ENCODE results near the gene OR7C1. TPM values are rescaled to one million over a fixed set of nuclear protein-coding genes. Genes with fewer than 3 reads are reported as not detected.
"Not testable (repeated sequence)": the region's sequence is repeated elsewhere in the genome, so short reads cannot be mapped to it uniquely, and the experiment has no call there.

Gene OR7C1
- total RNA-seq (2014; rRNA removed; shearing (Covaris generic)), result not detected in 2 replicates

- no peak for DNase-seq (ENCODE audit: low spot score)
Measured at GRCh38 chr19:14835011-14835410, at the start of gene OR7C1, which contains the start of gene OR7A5. Gene OR7C1 (minus strand): TSS chr19:14835185. CDS start chr19:14800136, 35,049 bp downstream. Gene OR7A5 (minus strand): TSS chr19:14835185. CDS start chr19:14828241, 6,944 bp downstream.

DNA sequence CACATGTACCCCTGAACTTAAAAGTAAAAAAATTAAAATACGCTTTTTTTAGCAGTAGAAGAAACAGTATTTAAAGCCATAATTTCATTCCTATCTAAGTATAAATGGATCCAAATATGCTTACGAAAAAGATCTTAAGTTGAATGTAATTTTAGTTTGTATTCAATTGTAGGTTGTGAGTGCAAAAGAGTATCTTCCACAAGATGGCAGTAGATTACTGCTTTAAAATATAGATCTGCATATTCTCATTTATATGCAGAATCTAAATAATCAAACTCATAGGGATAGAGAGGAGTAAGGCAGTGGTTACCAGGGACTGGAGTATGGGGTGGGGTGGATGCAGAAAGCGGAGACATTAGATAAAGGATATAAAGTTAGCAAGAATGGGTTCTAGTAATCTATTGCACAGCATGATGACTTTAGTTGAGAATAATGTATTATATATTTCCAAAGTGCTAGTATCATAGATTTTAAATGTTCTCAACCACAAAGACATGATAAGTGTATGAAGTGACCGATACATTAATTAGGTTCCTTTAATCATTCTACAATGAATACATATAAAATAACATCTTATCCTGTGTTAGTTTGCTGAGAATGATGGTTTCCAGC, 36.7 kb upstream of the OR7C1 start:
- peak; percentile 13 for DNase-seq (ENCODE audit: low spot score)

DNA sequence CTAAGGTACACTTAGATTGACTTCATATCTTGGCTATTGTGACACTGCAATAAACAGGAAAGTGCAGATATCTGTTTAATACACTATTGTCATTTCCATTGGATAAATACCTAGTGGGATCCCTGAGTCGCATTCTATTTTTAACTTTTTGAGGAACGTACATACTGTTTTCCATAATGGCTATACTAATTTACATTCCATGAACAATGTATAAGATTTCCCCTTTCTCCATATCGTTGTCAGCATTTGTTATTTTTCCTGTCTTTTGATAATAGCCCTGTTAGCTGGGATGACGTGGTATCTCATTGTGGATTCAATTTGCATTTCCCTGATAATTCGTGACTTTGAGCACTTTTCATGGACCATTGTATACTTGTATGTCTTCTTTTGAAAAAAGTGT, 33.5 kb upstream of the OR7C1 start:
- DNase-seq (ENCODE audit: low spot score), result no peak

DNA sequence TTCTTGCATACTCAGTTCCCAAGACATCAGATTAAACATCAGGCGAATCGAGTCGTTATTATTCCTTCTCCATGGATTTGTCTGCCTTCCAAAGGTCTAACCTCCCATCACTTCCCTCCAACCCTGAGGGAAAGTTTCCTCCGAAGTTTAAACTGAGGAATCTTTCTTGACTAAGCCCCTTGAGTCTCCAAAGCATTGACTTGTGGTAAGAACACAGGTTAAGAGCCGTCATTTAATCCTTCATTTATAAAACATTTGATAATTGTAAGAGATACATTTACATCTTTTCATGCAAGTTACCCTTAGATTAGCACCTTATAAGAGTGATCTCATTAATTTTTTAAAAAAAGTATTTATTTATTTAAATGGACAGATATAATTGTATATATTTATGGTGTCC, 13.8 kb upstream of the OR7C1 start, which contains the start of gene OR7A10:
Gene OR7A10, minus strand, starts transcription at position 101 of the 400 bp plus-strand sequence. CDS start 7,045 bp downstream, outside the sequence.
- no peak for DNase-seq (ENCODE audit: low spot score)

DNA sequence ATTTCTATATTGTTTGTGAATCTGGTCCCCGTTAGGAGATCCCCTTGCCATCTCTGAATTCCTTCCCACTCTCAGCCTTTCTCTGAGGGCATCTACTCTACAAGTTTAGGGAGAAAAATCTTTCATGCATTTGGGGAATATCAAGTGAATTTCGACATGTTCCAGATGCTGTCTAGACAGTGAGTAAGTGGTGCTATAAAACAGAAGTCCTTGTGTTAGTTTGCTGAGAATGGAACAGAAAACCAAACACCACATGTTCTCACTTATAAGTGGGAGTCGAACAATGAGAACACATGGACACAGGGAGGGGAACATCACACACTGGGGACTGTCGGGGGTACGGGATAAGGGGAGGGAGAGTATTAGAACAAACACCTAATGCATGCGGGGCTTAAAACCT, 8.6 kb upstream of the OR7C1 start:
- no peak for DNase-seq (ENCODE audit: low spot score)

GRCh38 chr19:14843169-14843568, 8.2 kb upstream of the OR7C1 start:
- DNase-seq (ENCODE audit: low spot score), result no peak

- DNase-seq (ENCODE audit: low spot score), result no peak
Measured at GRCh38 chr19:14840206-14840605, 5.2 kb upstream of the OR7C1 start.

GRCh38 chr19:14837391-14837790, 2.4 kb upstream of the OR7C1 start:
- DNase-seq (ENCODE audit: low spot score), result no peak

DNA sequence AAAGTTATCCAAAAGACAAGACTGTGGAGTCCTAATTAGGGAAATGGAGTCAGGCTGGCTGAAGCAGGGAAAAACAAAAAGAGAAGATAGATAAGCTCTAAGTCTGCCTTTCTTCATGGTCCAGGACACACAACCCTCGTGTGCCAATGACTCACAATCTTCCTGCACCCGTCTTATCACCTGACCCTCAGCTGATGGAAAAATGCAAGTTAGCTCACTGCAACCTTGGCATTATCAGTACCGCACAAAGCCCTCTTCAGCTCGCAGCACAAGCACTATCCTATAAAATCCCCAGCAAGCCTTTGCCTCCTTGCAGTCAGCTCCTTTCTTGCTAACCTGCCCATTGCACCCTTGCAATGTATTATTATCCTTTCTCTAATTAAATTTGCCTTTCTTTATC, 4.3 kb downstream of the OR7C1 start:
- no peak for DNase-seq (ENCODE audit: low spot score)

DNA sequence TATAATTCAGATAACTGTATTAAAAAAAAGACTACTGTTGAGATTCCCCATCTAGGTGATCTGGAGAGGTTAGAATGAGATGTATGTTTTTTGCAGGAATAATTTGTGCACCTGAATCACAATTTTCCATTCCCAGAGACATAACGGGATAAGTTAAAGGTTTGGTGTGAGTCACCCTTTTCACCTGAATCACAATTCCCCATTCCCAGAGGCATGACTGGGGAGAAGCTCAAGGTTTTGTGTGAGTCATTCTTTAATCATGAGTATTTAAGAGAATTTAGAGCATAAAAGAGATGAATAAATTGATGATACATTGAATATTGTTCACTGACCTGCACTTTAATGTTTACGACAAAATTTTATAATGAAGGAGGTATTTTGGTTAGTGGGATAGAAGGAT, 9.0 kb downstream of the OR7C1 start:
- DNase-seq (ENCODE audit: low spot score), result no peak

- no peak for DNase-seq (ENCODE audit: low spot score)
Measured at GRCh38 chr19:14821937-14822336, 13.0 kb downstream of the OR7C1 start.

DNA sequence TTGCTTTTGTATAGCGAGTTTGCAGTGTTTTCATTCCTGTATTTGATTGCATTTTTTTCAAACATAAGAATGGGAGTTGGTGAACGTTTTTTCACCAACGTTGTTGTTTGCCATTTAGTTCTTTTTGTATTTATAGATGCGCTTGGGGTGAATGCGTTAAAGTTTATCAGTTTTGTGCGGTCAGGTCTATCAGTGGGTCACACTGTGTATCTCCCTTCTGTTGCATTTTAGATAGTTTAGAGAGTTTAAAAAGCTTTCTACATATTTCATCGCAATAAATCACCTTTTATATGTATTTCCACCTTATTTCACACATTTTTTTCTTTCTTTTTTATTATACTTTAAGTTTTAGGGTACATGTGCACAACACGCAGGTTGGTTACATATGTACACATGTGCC, 16.4 kb downstream of the OR7C1 start:
- no peak for DNase-seq (ENCODE audit: low spot score)

- no peak for DNase-seq (ENCODE audit: low spot score)
Measured at GRCh38 chr19:14817052-14817451, 17.9 kb downstream of the OR7C1 start.

DNA sequence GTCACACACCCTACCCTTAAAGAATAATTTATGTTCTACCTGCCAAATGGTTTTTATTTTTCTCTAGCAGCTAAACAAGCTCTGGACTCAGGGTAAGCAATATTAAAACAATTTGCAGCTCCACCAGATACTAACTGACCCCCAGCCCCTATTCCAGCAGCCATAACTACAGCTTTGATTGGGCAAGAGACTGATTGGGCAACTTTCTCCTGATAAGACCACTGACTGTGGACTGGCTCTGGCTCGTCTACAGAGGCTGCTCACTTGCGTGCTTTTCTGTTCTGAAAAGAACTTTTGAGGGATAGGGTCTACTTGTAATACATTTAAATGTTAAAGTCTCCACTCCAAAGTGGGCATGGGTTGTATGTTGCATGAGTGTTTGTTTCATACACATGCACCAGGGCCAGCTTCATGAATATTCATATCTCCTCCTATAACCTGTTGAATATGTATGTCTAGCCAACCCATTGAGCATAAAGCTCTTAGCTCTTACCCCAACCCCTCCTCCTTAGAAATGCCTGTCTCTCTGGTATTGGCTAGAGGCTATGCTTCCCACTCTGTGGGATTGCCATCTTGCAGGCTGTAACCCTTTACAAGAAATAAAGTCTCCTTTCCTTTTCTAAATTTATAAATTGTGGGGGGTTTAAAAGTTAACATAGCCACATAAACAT, 19.9 kb downstream of the OR7C1 start:
- no peak for DNase-seq (ENCODE audit: low spot score)

- DNase-seq (ENCODE audit: low spot score), result no peak
Measured at GRCh38 chr19:14809272-14810057, 25.5 kb downstream of the OR7C1 start.

- DNase-seq (ENCODE audit: low spot score), result no peak
Measured at GRCh38 chr19:14804765-14805164, 30.2 kb downstream of the OR7C1 start.

- DNase-seq (ENCODE audit: low spot score), result no peak
Measured at GRCh38 chr19:14798760-14799159, 36.2 kb downstream of the OR7C1 start.

DNA sequence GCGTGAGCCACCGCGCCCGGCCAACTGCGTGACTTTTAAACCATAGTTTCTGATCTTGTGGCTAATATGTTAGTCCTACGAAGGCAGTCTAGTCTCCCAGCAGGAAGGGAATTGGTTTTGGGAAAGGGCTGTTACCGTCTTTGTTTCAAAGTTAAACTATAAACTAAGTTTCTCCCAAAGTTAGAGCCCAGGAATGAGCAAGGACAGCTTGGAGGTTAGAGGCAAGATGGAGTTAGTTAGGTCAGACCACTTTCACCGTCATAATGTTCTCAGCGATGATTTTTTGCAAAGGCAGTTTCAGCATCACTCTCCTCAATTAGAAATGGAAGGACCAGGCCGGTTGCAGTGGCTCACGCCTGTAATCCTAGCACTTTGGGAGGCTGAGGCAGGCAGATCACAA, 39.0 kb downstream of the OR7C1 start:
- no peak for DNase-seq (ENCODE audit: low spot score)

- no peak for DNase-seq (ENCODE audit: low spot score)
Measured at GRCh38 chr19:14795078-14795721, 39.8 kb downstream of the OR7C1 start.

DNA sequence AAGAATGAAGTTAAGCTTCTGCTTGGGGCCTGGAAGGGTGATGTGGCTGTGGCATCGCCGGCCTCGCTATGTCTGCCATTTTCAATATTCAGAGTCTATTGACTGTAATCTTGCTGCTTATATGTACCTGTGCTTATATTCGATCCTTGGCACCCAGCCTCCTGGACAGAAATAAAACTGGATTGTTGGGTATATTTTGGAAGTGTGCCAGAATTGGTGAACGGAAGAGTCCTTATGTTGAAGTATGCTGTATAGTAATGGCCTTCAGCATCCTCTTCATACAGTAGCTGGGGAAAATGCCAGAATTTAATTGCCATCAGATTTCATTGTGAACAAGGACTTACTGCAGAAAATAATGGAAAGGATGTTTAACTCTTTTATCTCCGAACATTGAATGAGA, 42.7 kb downstream of the OR7C1 start:
- DNase-seq (ENCODE audit: low spot score), result not testable (repeated sequence)

GRCh38 chr19:14786421-14786851, 48.5 kb downstream of the OR7C1 start:
- no peak for DNase-seq (ENCODE audit: low spot score)

Measured in HT-29 (cell line).